PC-9 (cell line): Measurements from ENCODE around the gene KRTAP20-2.

Experiments used
- CTCF ChIP-seq: fragments of 200-600 bp; sonication (generic); conservative IDR thresholded peaks from 2 replicates; pipeline ENCODE4 v1.6.1; 2017; ENCODE audit warnings: mixed run types, antibody characterized with exemption, mild to moderate bottlenecking, moderate library complexity
- EZH2 ChIP-seq: fragments of 200-600 bp; sonication (generic); IDR thresholded peaks from 2 replicates; pipeline ENCODE4 v1.8.0; 2017; ENCODE audit warnings: antibody characterized with exemption, low read depth

- TF ChIP-seq CTCF = no peak
- no peak for TF ChIP-seq EZH2
Measured at GRCh38 chr21:30623362-30623761, 11.6 kb upstream of the KRTAP20-2 start.
